HEK293 (cell line): ENCODE data around the gene SLC14A1.

ENCODE experiments used
- CTCF ChIA-PET: fragments of 350-600 bp; formaldehyde crosslinking; extraction: SDS; loops from one replicate; lab custom pipeline; 2021; ENCODE audit warnings: antibody characterized with exemption; lab: Yijun Ruan, JAX
- POLR2A ChIA-PET: fragments of 300-600 bp; formaldehyde crosslinking; extraction: SDS; loops from one replicate; lab custom pipeline; 2020; ENCODE audit warnings: antibody characterized with exemption, inconsistent platforms; lab: Yijun Ruan, JAX
- H3K27ac ChIP-seq: fragments of 200-500 bp; sonication (Bioruptor generic); 2 replicates; pipeline ENCODE4 v1.5.1; 2014; ENCODE audit warnings: low read depth, low read length, control low read depth, inconsistent platforms; ENCODE audit errors: extremely low read depth
- H3K36me3 ChIP-seq, 2 experiments: fragments of 200-500 bp in 1 of 2; sonication (Bioruptor generic) in 1 of 2; 1 replicate in 1 of 2; 2 replicates in 1 of 2; pipeline ENCODE4 v1.5.1; 2014 to 2017; ENCODE audit warnings: inconsistent platforms in 2 of 2, low read length in 2 of 2; ENCODE audit not compliant: control insufficient read depth in 2 of 2, insufficient read depth in 1 of 2
- H3K4me1 ChIP-seq: fragments of 200-500 bp; sonication (Bioruptor generic); 2 replicates; pipeline ENCODE4 v1.5.1; 2014; ENCODE audit warnings: mild to moderate bottlenecking, low read length, inconsistent platforms; ENCODE audit not compliant: control insufficient read depth, insufficient read depth
- H3K4me3 ChIP-seq: 2 replicates; pipeline ENCODE4 v1.5.1; 2011; ENCODE audit warnings: low read depth, mild to moderate bottlenecking, control low read depth, low read length, moderate library complexity
- H3K9me3 ChIP-seq: fragments of 200-500 bp; sonication (Bioruptor generic); 2 replicates; pipeline ENCODE4 v1.5.1; 2014; ENCODE audit warnings: low read depth, low read length, inconsistent platforms; ENCODE audit not compliant: control insufficient read depth, insufficient read depth
- BCL6B ChIP-seq: fragments of 450-650 bp; formaldehyde crosslinking; IDR thresholded peaks from 2 replicates; pipeline ENCODE4 v1.5.1; 2017; ENCODE audit warnings: missing biosample characterization, missing genetic modification characterization
- GLI2 ChIP-seq: fragments of 450-650 bp; formaldehyde crosslinking; IDR thresholded peaks from 2 replicates; pipeline ENCODE4; 2017; ENCODE audit warnings: missing biosample characterization, missing genetic modification characterization, low read depth, borderline replicate concordance
- KLF1 ChIP-seq: fragments of 450-650 bp; formaldehyde crosslinking; IDR thresholded peaks from 2 replicates; pipeline ENCODE4 v1.5.1; 2016; ENCODE audit warnings: missing biosample characterization, missing genetic modification characterization
- KLF17 ChIP-seq: fragments of 450-650 bp; formaldehyde crosslinking; IDR thresholded peaks from 2 replicates; pipeline ENCODE4 v1.5.1; 2016; ENCODE audit warnings: missing biosample characterization, missing genetic modification characterization
- KLF9 ChIP-seq: fragments of 450-650 bp; formaldehyde crosslinking; IDR thresholded peaks from 2 replicates; pipeline ENCODE4 v1.5.1; 2016; ENCODE audit warnings: missing biosample characterization, missing genetic modification characterization, low read depth
- MZF1 ChIP-seq: fragments of 450-650 bp; formaldehyde crosslinking; IDR thresholded peaks from 2 replicates; pipeline ENCODE4 v1.5.1; 2017; ENCODE audit warnings: missing biosample characterization, missing genetic modification characterization, borderline replicate concordance
- SETDB1 ChIP-seq: IDR thresholded peaks from one replicate; pipeline ENCODE4 v1.6.1; 2017; ENCODE audit warnings: mild to moderate bottlenecking, low read length, moderate library complexity, mixed read lengths; ENCODE audit not compliant: insufficient read length
- TSHZ1 ChIP-seq: fragments of 450-650 bp; formaldehyde crosslinking; IDR thresholded peaks from 2 replicates; pipeline ENCODE4 v1.5.1; 2016; ENCODE audit warnings: missing biosample characterization, missing genetic modification characterization, borderline replicate concordance
- ZBTB49 ChIP-seq: fragments of 450-650 bp; formaldehyde crosslinking; IDR thresholded peaks from 2 replicates; pipeline ENCODE4 v1.5.1; 2016; ENCODE audit warnings: missing biosample characterization, missing genetic modification characterization, low read depth
- ZBTB7A ChIP-seq: fragments of 450-650 bp; formaldehyde crosslinking; IDR thresholded peaks from 2 replicates; pipeline ENCODE4 v1.5.1; 2016; ENCODE audit warnings: low read depth, missing biosample characterization, missing genetic modification characterization
- ZBTB8A ChIP-seq: fragments of 450-650 bp; formaldehyde crosslinking; IDR thresholded peaks from 2 replicates; pipeline ENCODE4 v1.5.1; 2016; ENCODE audit warnings: missing biosample characterization, missing genetic modification characterization
- ZEB2 ChIP-seq: fragments of 450-650 bp; formaldehyde crosslinking; IDR thresholded peaks from 2 replicates; pipeline ENCODE4 v1.5.1; 2016; ENCODE audit warnings: missing biosample characterization, missing genetic modification characterization
- ZNF140 ChIP-seq: fragments of 450-650 bp; formaldehyde crosslinking; IDR thresholded peaks from 2 replicates; pipeline ENCODE4 v1.5.1; 2016; ENCODE audit warnings: missing biosample characterization, missing genetic modification characterization
- ZNF146 ChIP-seq: fragments of 450-650 bp; formaldehyde crosslinking; IDR thresholded peaks from 2 replicates; pipeline ENCODE4 v1.5.1; 2016; ENCODE audit warnings: missing biosample characterization, missing genetic modification characterization
- ZNF16 ChIP-seq: fragments of 450-650 bp; formaldehyde crosslinking; IDR thresholded peaks from 2 replicates; pipeline ENCODE4 v1.5.1; 2016; ENCODE audit warnings: low read depth, missing biosample characterization, missing genetic modification characterization
- ZNF221 ChIP-seq: fragments of 450-650 bp; formaldehyde crosslinking; IDR thresholded peaks from 2 replicates; pipeline ENCODE4 v1.5.1; 2017; ENCODE audit warnings: missing biosample characterization, missing genetic modification characterization, borderline replicate concordance
- ZNF311 ChIP-seq: fragments of 450-650 bp; formaldehyde crosslinking; IDR thresholded peaks from 2 replicates; pipeline ENCODE4 v1.5.1; 2017; ENCODE audit warnings: missing biosample characterization, missing genetic modification characterization, borderline replicate concordance
- ZNF335 ChIP-seq: fragments of 450-650 bp; formaldehyde crosslinking; conservative IDR thresholded peaks from 2 replicates; pipeline ENCODE4 v1.5.1; 2016; ENCODE audit warnings: missing biosample characterization, missing genetic modification characterization
- ZNF394 ChIP-seq: fragments of 450-650 bp; formaldehyde crosslinking; IDR thresholded peaks from 2 replicates; pipeline ENCODE4 v1.5.1; 2016; ENCODE audit warnings: missing biosample characterization, missing genetic modification characterization, mild to moderate bottlenecking, moderate library complexity, borderline replicate concordance
- ZNF48 ChIP-seq: fragments of 450-650 bp; formaldehyde crosslinking; IDR thresholded peaks from 2 replicates; pipeline ENCODE4 v1.5.1; 2016; ENCODE audit warnings: missing biosample characterization, missing genetic modification characterization
- ZNF529 ChIP-seq: fragments of 450-650 bp; formaldehyde crosslinking; IDR thresholded peaks from 2 replicates; pipeline ENCODE4 v1.5.1; 2017; ENCODE audit warnings: missing genetic modification characterization, missing biosample characterization; ENCODE audit not compliant: insufficient replicate concordance
- ZNF555 ChIP-seq: fragments of 450-650 bp; formaldehyde crosslinking; conservative IDR thresholded peaks from 2 replicates; pipeline ENCODE4 v1.5.1; 2017; ENCODE audit warnings: missing biosample characterization, mild to moderate bottlenecking, missing genetic modification characterization, inconsistent platforms
- ZNF639 ChIP-seq: fragments of 450-650 bp; formaldehyde crosslinking; IDR thresholded peaks from 2 replicates; pipeline ENCODE4 v1.5.1; 2016; ENCODE audit warnings: missing biosample characterization, missing genetic modification characterization
- ZNF792 ChIP-seq: fragments of 450-650 bp; formaldehyde crosslinking; IDR thresholded peaks from 2 replicates; pipeline ENCODE4 v1.5.1; 2016; ENCODE audit warnings: missing biosample characterization, missing genetic modification characterization
- ZSCAN23 ChIP-seq: fragments of 450-650 bp; formaldehyde crosslinking; IDR thresholded peaks from 2 replicates; pipeline ENCODE4 v1.5.1; 2016; ENCODE audit warnings: missing biosample characterization, missing genetic modification characterization

Gene SLC14A1

GRCh38 chr18:45682181-45682580 lies 41.8 kb upstream of the SLC14A1 start:
- Histone ChIP-seq H3K4me3 (no peak overlapping the region), H3K9me3 (no peaks in the 10 kb centered on the region)
- CTCF ChIA-PET: interaction anchor here (1.3 kb wide), 1 partner anchor 198 kb away, joined by 3 read pairs; no protein-coding TSS in a partner anchor
- TF ChIP-seq ZNF140 (tag by site-specific recombination) (no peak), ZNF335 (no peak), ZBTB49 (no peak), KLF1 (tag by site-specific recombination) (no peak), ZBTB7A (tag by site-specific recombination) (no peak), ZEB2 (tag by site-specific recombination) (no peak), GLI2 (tag by site-specific recombination) (no peak), ZNF311 (tag by site-specific recombination) (no peak), ZNF146 (tag by site-specific recombination) (no peak), ZNF221 (no peak), SETDB1 (no peak), ZBTB8A (no peak), ZNF16 (tag by site-specific recombination) (no peak), ZNF792 (no peak), KLF17 (tag by site-specific recombination) (no peak), KLF9 (tag by site-specific recombination) (no peak), ZNF555 (tag by site-specific recombination) (no peak), BCL6B (tag by site-specific recombination) (no peak), ZNF48 (tag by site-specific recombination) (no peak), ZSCAN23 (no peak)
- TF ChIP-seq, all 188 proteins: peak for 0
- Histone ChIP-seq H3K27ac (no peak overlapping the region), H3K36me3 (no peaks in the 10 kb centered on the region), H3K4me1 (no peaks in the 10 kb centered on the region)
- POLR2A ChIA-PET: no interaction called here

GRCh38 chr18:45684341-45685115 lies 39.5 kb upstream of the SLC14A1 start:
- H3K4me3 ChIP-seq: no peak overlapping the region
- no peaks in the 10 kb centered on the region for H3K9me3 ChIP-seq
- H3K36me3 ChIP-seq: no peaks in the 10 kb centered on the region
- CTCF ChIA-PET: interaction anchor here (0.5 to 2.0 kb wide), 3 partner anchors 20 to 389 kb away, joined by 4 to 5 read pairs (median 5); no protein-coding TSS in a partner anchor
- H3K4me1 ChIP-seq: no peaks in the 10 kb centered on the region
- POLR2A ChIA-PET: no interaction called here
- H3K27ac ChIP-seq: no peak overlapping the region
- TF ChIP-seq SETDB1 (no peak), ZNF394 (no peak), MZF1 (tag by site-specific recombination) (no peak), TSHZ1 (no peak), ZNF639 (no peak), ZNF529 (tag by site-specific recombination) (no peak)
